Activated CD8-positive, alpha-beta memory T cell treated with anti-CD3 and anti-CD28 coated beads, Interleukin-2, amount 50 U/mL, for 48 hours (primary cell): ENCODE measurements around the gene TACR1.
A peak's percentile ranks its signal among the peaks of the same experiment; 100 is the strongest.
"Not testable (repeated sequence)": the region's sequence is repeated elsewhere in the genome, so short reads cannot be mapped to it uniquely, and the experiment has no call there.

Source experiments
- DNase-seq: peaks from one replicate; pipeline ENCODE4 v3.0.0-alpha.2; 2020

TACR1 gene

DNA sequence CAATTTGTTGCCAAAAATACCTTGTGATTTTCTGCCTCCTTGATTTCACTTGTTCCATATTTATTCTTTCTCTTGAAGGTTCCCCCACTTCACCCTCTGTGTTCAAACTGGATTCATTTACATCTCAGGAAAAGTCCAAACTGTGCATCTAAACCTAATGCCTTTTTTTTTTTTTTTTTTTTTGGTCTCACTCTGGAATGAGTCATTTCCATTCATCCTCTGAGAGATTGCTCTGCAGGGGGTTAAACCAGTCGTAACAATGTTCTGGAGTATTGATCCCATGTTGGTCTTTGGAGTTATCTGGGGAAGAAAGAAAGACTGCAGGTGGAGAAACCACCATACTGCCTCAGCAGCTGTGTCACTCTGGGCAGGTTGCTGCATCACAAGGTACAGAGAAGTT lies 119.7 kb downstream of the TACR1 start:
- DNase-seq: no peak

DNA sequence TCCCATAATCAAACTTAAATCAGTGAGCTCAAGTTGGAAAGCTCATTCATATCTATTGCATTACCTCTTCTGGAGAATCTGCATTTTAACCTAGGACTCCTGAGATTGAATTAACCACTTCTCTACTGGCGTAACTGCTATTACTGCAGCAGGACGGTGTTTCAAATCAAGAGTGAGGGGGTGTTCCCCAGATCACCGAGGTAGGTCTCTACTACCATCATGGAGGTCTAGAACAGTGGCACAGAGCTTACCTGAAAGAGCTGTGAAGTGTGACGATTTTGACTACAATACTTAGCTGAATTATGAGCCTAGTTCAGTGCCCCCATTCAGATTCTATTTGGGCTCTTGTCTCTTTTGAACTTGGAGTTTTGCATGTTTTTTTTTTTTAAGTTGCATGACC lies 121.4 kb downstream of the TACR1 start:
- no peak for DNase-seq

DNA sequence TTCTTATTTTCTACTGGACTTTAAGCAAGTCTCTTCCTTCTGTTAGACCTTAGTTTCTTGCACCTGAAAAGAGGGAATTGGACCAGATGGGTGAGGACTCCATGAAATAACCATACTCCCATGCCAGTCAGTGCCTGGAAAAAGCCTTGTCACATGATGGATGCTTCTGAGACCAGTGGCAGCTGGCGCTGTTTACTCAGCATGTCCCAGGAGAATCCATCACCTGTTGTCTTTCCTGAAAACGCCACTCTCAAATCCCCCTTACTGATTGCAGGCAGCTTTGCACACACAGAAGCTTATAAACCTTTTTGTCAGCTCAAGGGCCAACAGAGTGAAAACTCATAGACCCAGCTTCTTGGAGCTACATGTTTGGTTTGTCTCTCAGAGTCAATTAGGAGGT lies 123.2 kb downstream of the TACR1 start:
- DNase-seq: no peak

DNA sequence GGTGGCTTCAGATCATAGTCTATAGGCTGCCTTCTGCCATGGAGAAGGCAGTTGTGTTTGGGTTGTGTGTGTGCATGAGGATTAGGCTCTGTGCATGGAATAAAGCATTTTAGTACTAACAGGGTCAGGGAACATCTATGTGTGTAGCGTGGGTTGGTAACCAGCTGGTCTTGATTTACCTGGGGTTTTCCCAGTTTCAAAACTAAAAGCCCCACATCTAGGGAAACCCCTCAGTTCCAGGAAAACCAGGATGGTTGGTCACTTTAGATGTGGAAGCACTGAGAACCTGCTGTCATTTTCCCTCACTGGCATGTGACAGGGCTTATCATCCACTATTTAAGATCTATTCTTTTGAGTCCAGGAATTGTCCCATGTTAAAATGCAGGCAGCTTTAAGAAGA lies 124.6 kb downstream of the TACR1 start:
- DNase-seq: no peak

DNA sequence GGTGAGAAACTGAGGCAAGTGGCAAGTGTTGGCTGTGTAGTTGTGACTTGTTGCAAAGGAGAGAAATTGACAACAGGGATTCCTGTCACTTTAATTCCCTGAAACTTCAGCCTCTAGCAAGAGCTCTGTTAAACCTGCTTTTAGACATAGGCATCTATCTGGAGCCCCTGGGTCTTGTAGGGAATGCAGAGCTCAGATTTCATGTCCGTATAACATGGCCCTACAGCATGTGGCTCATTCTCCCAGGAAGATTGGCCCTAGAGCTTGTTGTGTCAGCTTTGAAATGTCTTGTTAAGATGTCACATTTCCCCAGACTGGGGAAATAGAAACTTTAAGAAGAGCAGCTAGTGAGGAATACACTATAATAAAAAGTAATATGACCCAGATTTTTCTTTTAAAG lies 125.1 kb downstream of the TACR1 start:
- no peak for DNase-seq

DNA sequence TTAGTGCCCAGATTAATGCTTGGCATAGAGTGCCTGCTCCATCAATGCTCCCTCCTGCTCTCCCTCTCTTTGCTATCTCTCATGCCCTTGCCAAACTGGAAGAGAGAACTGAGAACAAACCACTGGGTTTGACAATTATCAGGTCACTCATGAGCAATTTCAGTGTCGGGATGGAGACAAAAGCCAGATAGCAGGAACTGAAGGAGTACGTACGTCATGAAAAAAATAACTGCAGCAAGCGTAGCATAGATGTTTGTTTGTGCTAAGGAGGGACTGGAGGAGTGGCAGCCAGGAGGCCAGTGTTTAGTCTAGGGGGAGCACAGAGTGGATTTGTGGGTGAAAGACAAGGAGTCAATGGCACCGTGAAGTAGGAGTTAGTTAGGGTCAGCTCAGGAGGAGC lies 127.6 kb downstream of the TACR1 start:
- no peak for DNase-seq

DNA sequence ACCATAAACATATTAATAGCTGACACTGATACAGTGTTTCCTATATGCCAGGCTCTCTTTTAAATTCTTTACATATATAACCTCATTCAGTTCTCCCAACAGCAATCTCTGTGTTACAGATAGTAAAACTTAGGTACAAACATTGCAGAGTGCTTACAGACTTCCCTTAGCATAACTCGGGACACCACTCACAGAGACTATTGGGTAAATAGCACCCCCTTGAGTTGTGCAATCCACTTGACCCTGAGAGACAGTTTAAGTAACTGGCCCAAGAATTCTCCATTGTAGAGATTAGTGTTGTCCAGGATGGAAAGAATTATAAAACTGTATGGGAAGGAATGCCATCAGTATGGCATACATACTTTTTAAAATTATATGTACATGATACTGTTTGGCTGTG lies 130.8 kb downstream of the TACR1 start:
- no peak for DNase-seq

DNA sequence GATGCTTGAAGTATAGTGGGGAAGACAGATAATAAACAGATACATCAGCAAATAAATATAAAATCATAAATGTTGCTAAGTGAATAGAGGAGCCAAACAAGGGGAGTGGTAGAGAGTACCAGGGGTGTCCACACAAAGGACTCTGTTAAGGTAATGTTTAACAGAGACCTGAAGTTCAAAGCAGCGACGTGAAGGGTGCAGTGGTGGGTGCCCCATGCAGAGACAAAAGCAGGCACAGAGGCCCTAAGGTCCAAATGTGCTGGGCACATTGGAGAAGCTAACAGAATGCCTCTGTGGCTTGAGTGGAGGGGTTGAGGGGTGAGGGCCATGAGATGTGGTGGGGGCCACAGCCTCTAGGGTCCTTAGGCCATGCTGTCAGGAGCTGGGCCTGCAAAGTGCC lies 131.8 kb downstream of the TACR1 start:
- DNase-seq: no peak

DNA sequence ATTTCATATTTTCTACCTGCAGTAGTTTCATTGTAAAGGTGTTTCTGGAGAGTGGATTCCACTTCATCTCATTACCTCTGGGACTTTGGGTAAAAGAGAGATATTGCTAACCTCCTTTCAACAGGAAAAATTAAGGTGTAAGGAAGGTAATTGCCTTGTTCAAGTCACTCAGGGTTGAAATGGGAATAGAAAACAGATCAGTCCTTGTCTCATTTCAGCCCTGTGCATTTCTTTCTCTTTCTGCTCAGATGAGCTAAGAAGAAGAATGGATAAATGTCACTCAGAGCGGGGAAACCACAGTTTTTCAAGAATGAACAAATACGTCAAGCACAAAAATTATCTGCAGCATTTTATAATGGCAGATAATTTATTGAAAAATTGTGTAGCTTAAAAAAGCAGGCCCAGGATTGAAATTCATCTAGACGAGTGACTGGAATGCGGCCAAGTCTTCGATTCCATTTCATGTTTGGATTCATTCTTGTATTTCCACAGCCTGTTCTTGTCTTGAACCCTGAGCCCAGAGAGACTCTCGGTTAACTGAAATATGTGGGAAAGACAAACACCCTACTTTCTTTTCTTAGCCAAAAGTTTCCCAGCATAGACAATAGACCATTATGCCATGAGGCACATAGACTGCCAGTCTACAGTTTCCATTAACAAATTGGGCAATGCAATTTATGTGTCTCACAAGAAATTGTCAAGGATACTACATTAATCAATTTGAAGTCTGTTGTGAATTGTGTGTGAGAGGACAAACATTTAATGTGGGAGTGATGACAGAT lies 133.0 kb downstream of the TACR1 start:
- no peak for DNase-seq

DNA sequence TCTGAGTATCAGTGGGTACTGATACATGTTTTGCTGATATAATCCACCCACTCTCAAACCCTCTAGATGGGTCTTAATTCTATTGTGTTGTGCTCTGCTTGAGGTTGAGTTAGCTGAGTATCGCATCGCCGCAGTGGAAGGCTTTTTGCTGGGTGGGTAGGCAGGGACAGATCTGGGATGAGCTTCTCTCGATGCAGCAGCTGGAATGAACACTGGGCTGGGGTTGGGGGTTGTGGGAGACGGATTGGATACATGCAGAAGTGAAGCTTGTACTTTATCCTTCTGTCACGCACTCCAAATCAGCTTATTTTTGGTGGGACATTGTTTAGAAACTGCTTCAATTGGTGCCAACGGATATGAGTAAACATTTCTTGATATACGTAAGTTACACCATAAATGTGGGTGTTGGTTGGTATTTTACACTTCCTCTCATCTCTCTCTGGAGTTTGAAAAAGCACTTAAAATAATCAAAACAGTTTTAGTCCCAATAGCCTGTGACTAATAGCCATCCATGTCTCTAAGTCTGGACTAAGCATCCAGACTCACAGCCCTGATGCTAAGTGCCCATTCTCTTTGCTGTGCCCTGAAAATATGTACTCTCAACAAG lies 133.8 kb downstream of the TACR1 start:
- no peak for DNase-seq

DNA sequence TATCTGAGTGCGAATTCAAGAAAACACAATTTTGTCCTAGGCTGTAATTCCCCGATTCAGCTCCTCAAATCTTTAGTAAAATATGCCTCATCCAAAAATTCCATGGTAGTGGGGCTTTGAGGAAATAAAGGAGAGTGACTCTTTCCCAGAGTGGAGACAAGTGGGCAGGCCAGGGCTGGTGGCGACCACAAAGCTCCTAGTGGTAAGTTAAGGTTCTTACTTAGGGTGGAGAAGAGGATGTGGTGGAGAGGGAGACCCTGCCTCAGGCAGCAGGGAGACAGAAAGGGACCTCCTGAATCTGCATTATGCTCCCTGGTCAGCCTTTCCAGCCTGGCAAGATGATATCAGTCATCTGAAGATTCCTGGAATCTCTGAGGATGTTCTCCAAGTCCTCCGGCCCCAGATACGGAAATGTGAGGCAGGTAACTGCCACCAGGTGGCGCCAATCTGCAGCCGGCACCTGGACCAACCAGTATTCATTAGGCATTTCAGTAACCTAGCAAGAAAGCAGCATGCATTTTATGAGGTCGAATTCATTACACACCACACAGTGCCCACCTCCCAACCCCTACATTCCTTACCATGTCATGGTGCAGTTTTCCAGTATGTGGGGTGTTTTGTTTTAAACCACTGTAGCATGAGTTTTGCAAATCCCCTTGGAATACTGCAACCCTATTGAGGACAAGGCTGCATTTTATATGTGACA lies 134.5 kb downstream of the TACR1 start:
- peak; percentile 81 for DNase-seq

DNA sequence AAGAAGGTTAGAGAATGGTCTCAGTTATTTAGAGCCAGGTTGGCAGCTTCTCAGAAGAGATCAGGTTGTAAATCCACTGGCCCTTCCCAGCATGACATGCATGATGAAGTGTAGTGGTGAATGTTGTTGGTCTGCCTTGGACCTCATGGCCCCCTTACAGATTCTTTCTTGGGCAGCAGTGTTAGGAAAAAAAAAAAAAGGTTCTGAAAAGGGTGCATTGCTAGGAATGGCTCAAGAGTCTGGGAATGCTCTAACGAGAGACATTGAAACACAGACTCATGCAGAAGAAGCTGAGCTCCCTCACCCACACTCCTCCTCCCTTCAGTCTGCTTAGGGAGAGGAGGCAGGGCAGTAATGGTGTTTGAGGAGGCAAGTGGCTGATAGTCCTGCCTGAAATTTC lies 135.4 kb downstream of the TACR1 start:
- DNase-seq: no peak

DNA sequence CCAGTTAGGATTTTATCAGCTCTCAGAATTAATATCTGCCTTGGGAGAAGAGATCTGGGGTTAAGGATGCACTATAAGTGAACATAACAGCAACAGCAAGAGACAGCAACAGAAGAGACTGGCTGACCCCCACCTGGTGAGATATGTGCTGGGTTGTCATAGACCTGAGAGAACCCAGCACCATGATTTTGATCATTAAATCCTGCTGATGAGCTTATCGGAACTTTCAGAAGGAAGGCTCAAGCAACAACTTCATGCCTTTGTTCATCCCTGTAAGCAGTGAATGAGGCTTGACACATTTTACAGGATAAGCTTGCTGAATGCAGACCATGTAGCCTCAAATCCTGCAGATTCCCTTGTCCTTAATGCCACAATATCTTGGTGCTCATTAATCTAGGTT lies 140.9 kb downstream of the TACR1 start:
- no peak for DNase-seq

DNA sequence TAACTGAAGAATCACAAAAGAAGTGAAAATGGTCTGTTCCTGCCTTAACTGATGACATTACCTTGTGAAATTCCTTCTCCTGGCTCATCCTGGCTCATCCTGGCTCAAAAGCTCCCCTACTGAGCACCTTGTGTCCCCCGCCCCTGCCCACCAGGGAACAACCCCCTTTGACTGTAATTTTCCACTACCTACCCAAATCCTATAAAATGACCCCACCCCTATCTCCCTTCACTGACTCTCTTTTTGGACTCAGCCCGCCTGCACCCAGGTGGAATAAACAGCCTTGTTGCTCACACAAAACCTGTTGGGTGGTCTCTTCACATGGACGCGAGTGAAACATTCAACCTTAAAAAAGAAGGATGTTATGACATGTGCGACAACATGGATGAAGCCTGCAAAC lies 142.2 kb downstream of the TACR1 start:
- not testable (repeated sequence) for DNase-seq

DNA sequence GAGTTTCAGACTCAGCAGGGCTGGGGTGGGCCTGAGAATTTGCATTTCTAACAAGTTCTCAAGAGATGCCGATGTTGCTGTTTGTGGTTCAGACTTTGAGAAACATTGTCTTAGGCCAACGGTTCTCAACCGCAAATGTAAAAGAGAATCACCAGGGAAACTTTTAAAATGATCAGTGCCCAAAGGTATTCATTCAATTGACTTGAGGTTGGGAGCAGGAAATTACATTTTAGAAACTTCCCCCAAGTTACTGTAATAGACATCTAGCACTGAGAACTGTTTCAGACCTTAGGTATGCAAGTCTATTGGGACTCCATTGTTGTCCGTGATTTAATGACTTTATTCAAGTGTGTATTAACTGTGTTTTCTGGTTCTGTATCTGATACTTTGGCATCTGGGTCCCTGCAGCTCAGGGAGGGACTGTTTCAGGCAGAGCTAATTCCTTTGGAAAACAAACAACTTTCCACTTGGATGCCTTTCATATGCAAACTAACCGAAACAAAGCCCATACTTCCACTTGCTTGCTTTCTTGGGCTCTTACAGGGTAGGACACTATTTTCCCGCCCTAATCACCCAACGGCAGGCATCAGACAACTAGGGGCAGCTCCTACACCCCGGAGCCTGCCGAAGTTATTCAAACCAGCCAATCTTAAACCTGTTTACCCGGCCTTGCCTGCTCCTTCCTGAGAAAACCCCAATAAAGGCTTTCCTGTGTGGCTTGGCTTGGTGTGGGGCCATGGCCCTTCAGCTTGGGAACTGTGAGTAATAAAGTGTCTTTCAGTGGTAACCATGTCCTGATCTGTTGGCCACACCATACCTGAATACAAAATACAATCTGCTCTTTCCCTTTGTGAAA lies 143.3 kb downstream of the TACR1 start:
- no peak for DNase-seq

DNA sequence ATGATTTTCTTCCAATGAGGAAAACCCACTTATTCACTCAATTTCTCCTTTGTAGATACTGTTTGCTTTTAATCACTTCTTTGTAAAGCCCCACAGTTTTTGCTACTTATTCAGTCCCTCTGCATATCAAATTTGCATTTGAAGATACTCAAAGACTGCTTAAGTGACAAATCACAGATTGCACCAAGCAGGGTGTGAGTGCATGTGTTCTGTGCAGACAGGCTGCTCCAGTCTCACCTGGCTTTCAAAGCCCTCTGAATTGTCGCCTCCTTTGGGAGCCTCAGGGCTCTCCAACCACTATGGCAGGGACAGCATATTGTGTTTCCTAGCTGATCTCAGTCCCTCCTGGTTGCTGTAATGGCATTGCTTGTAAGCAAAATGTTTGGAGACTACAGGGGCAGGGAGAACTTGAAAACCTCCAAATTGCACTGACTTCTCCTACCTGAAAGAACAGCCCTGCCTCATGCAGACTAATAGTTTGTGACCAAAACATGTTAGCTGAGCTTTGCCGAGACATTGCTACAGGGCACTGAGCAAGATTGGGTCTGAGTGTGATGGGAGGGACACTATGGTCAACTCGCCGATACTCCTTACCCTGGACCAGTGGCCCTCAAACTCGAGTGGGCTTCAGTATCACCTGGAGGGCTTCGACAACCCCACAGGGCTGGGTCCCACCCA lies 144.0 kb downstream of the TACR1 start:
- no peak for DNase-seq

DNA sequence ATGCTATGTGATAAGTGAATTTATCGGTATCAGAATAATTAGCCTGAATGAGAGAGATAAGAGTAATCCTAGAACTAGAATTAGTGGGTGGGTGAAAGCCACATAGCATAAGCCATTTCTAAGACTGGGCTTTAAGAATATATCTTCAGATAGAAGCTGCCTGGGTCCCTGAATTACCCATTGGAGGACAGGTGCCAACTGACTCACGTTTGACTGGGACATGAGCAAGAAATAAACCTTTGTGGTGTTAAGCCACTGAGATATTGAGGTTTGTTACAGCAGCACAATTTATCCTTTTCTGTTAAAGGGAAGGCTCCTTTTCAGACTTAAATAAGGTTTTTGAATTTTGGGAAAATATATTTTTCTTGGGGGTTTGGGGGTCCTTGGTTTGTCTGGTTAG lies 145.0 kb downstream of the TACR1 start:
- DNase-seq: no peak

DNA sequence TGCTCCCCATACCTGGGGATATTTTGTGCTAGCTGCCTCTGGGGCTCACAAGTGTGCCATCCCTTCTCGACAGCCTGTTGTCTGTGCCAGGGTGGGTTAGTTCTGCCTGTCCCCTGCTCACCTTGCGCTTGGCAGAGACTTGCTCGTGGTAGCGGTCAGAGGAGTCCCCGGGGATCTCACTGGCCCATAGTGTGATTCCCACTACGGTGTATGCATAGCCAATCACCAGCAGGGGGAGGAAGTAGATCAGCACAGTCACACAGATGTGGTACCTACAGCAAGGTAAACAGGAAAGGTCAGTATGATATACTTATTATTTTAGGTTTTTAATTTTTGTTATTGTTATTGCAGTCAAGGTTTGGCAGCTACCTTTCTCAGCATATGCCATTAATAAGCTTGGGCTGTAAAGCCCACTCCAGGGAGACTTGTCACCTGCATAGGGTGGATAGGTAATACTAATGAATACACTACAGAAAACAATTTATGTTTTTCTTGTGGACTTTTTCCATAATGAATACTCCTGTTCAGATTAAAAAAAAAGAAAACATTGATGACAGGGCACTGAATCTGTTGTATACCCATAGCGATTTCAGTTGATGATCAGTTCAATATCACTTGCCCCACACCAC lies 145.7 kb downstream of the TACR1 start:
- no peak for DNase-seq

DNA sequence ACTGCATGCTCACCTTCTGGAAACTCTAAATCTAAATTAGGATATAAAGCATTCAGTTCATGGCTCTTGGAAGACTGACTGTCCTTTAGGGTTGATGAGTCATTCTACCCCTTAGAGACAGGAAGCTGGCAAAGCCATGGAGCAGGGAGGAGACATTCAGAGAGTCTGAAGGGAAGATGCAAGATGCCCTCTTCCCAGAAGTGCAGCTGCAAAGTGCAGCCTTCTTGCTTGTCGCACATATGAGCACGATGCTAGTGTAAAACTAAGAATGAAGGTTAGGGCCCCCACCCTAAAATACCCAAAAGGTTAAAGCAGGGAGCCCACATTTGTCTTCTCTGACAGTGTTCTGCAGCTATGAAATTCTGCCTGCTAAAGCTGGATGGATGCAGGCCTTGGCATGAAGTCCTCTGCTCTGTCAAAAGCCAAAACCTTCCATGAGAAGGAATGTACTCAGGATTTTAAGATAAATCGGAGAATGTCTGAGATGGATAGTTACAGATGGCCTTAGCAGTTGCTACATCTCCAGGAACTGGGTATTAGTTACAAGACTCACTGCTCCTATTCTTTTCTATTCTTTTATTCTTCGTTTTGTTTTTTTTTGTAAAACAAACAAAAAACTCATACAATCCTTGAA lies 151.2 kb downstream of the TACR1 start:
- no peak for DNase-seq

DNA sequence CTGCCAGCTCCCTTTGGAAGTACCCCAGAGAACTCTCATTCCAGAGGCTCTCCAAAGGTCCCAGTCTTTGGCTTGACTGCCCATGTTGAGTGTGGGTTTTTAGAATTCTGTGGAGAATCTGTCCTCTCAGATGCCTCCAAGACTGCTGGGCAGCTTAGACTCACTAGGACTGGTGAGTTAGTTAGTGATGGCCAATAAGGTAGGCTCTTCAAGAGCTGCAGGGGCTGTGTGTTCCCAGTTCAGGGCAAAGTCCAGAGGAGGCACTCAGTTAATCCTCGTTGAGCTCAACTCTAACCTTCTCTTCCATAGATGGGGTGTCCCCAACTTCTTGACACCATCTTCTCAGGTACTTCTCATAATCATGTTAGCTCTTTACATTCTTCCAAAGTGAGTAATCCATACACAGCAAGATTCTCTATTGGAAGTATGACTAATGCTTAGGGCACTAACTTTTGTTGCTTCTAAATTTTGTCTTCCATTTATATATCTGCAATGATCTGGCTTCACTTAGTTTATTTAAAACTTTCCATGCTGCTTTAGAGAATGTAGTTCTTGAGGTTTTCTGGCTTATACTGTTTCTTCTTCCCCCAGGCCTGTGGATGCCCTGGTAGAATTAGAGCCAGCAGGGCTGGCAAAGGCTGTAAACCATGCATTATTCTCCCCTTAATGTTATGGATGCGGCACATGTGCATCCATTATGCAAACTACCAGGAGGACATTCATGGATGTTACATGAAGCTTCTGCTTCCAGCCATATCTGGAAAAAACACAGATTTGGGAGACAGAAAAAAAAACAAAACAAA lies 151.9 kb downstream of the TACR1 start:
- DNase-seq: no peak

DNA sequence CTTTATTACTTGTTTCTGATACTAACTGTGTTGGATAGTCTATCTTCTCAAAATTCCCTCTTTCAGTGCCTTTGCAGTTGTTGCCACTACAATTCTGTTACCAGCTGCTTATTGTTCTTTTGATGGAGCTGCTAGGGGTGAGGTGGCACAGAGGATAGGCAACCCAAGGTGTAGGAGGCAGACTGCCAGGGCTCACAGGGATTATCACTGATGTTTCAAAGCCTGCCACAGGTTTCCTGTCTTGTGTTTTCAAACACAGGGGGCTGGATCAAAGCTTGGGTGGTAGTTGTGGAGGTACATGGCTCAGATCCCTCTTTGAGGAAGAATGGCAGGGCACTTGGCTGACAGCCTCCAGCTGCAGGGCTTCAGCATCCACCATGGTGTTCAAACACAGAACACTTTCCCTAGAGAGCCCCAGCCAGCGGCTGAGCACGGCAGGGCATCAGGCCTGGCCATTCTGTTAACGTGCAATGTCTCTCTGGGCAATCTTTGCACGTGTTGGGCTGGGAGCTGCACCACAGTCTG lies 153.7 kb downstream of the TACR1 start:
- DNase-seq: no peak
